Heart left ventricle (tissue), 13 donors: ENCODE results near the gene TMEM270.

ENCODE experiments used
- POLR2A ChIP-seq, 2 donors: fragments of 450-650 bp; IDR thresholded peaks; one replicate each; pipeline ENCODE4 v1.6.1; 2017; ENCODE audit warnings: antibody characterized with exemption in 2 of 2, mild to moderate bottlenecking in 2 of 2, moderate library complexity in 2 of 2
- TF ChIP-seq, protein P1 (sequence below), 12 donors: fragments of 200-600 bp; sonication (generic) in 4 of 12; IDR thresholded peaks; one replicate each; pipeline versions ENCODE4 v1.5.0 to v1.8.0; 2018 to 2022; ENCODE audit warnings: antibody characterized with exemption in 12 of 12, mild to moderate bottlenecking in 5 of 12
- donor health status: ischemic (EF 13 %, LVEDD 7.1; RV severe dilation, severe dysfunction).
- donor health status: DM: no; HTN: yes; CAD: no.
- donor health status: DM: no; HTN: no; CAD: no.
- donor health status: ischemic (EF 25% LVEDD 6.9; RV normal size, moderate dysfunction).
- donor health status: ischemic (EF 25% LVEDD 5.7; RV mildly dilated, moderate dysfunction).
- donor health status: ischemic (EF 35%, LVEDD 5.7; RV mildly dilated, moderate dysfunction).
- donor health status: nonischemic (EF 11% LVEDD 7.7; RV severe dilation, severe dysfunction).
- donor health status: DM: yes; HTN: yes; CAD: no.
- donor health status: PGD.
- donor health status: ischemic (EF 29% LVEDD 5.4; RV normal size, mild dysfunction).
- donor health status: nonischemic (EF 23%, LVEDD 6.1; RV moderate dilation, normal function).

GRCh38 chr7:73901823-73902597 lies 41.1 kb downstream of the TMEM270 start:
- TF ChIP-seq, protein P1, sequence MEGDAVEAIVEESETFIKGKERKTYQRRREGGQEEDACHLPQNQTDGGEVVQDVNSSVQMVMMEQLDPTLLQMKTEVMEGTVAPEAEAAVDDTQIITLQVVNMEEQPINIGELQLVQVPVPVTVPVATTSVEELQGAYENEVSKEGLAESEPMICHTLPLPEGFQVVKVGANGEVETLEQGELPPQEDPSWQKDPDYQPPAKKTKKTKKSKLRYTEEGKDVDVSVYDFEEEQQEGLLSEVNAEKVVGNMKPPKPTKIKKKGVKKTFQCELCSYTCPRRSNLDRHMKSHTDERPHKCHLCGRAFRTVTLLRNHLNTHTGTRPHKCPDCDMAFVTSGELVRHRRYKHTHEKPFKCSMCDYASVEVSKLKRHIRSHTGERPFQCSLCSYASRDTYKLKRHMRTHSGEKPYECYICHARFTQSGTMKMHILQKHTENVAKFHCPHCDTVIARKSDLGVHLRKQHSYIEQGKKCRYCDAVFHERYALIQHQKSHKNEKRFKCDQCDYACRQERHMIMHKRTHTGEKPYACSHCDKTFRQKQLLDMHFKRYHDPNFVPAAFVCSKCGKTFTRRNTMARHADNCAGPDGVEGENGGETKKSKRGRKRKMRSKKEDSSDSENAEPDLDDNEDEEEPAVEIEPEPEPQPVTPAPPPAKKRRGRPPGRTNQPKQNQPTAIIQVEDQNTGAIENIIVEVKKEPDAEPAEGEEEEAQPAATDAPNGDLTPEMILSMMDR (IDR thresholded peaks at IDR 0.05) = no peak
- TF ChIP-seq POLR2A (IDR thresholded peaks at IDR 0.05) = no peak
